ENCODE data around the gene TPRG1L. TPM values are rescaled to one million over a fixed set of nuclear protein-coding genes. Genes with fewer than 3 reads are reported as not detected.

Gene TPRG1L
- total RNA-seq, 1 experiment from 2014 or later: 32.0 TPM

- H4K20me1 ChIP-seq (ENCODE audit: low read length): no peaks in the 10 kb centered on the region
- no peaks in the 10 kb centered on the region for H3K9me2 ChIP-seq (replicated peaks; ENCODE audit: low read length)
- no peaks in the 10 kb centered on the region for H3F3A ChIP-seq (ENCODE audit: low read length, unreplicated experiment)
- no TSS peak for BruUV-seq (replicated peaks)
- POLR2A ChIA-PET (ENCODE audit: unreplicated experiment): no interaction called here
- intact Hi-C loops (cut with micrococcal nuclease): no loop called here
- no peak overlapping the region for H3K9ac ChIP-seq (ENCODE audit: low read length)
- H3K27ac ChIP-seq (ENCODE audit: low read length): no peak overlapping the region
- H3K36me3 ChIP-seq (ENCODE audit: low read depth, low read length): no peaks in the 10 kb centered on the region
- CTCF ChIA-PET: interaction anchor here (0.8 kb wide), 1 partner anchor 14 kb away, joined by 5 read pairs; no protein-coding TSS in a partner anchor
- no peak overlapping the region for H3K4me3 ChIP-seq (ENCODE audit: low read length)
- H3K4me1 ChIP-seq (ENCODE audit: insufficient read depth, low read length): no peaks in the 10 kb centered on the region
- H3K79me2 ChIP-seq (ENCODE audit: low read length): no peaks in the 10 kb centered on the region
- H3K4me2 ChIP-seq (ENCODE audit: low read length): no peak overlapping the region
- ATAC-seq: no peak
- H3K27me3 ChIP-seq (ENCODE audit: low read length): no peaks in the 10 kb centered on the region
- 0 out of 2 replicates have a peak, but pooled peaks cover 6% of the 10 kb centered on the region for H3K9me3 ChIP-seq (ENCODE audit: low read length)
- no peak for DNase-seq
- TF ChIP-seq EZH2phosphoT487 (IDR thresholded peaks at IDR 0.05; ENCODE audit: borderline replicate concordance, low read length): no peak
- no peak for TF ChIP-seq EZH2 (IDR thresholded peaks at IDR 0.05; ENCODE audit: low read length, unreplicated experiment)
- no peak for TF ChIP-seq CTCF (conservative IDR thresholded peaks at IDR 0.05; ENCODE audit: low read depth, low read length)
- no peak overlapping the region for H2AFZ ChIP-seq (ENCODE audit: low read length)
Observed at GRCh38 chr1:3604997-3605823, 19.6 kb upstream of the TPRG1L start.

GRCh38 chr1:3606779-3607702 is 17.8 kb upstream of the TPRG1L start:
- Histone ChIP-seq H3K27me3 (ENCODE audit: low read length) (no peaks in the 10 kb centered on the region), H3F3A (ENCODE audit: low read length, unreplicated experiment) (no peaks in the 10 kb centered on the region), H3K4me1 (ENCODE audit: insufficient read depth, low read length) (peaks cover 7% of the 10 kb centered on the region; the same call in 1 of the 2 replicates), H3K36me3 (ENCODE audit: low read depth, low read length) (no peaks in the 10 kb centered on the region), H3K4me3 (ENCODE audit: low read length) (no peak overlapping the region), H3K27ac (ENCODE audit: low read length) (no peak overlapping the region), H3K9me3 (ENCODE audit: low read length) (0 out of 2 replicates have a peak, but pooled peaks cover 6% of the 10 kb centered on the region), H3K79me2 (ENCODE audit: low read length) (no peaks in the 10 kb centered on the region), H2AFZ (ENCODE audit: low read length) (no peak overlapping the region), H3K9me2 (replicated peaks; ENCODE audit: low read length) (no peaks in the 10 kb centered on the region), H3K4me2 (ENCODE audit: low read length) (no peak overlapping the region), H3K9ac (ENCODE audit: low read length) (no peak overlapping the region), H4K20me1 (ENCODE audit: low read length) (no peaks in the 10 kb centered on the region)
- BruUV-seq (replicated peaks): no TSS peak
- POLR2A ChIA-PET (ENCODE audit: unreplicated experiment): no interaction called here
- TF ChIP-seq EZH2 (IDR thresholded peaks at IDR 0.05; ENCODE audit: low read length, unreplicated experiment) (no peak), CTCF (conservative IDR thresholded peaks at IDR 0.05; ENCODE audit: low read depth, low read length) (no peak), EZH2phosphoT487 (IDR thresholded peaks at IDR 0.05; ENCODE audit: borderline replicate concordance, low read length) (no peak)
- ATAC-seq (no peak), DNase-seq (no peak)
- CTCF ChIA-PET: interaction anchor here (0.6 kb wide), 1 partner anchor 16 kb away, joined by 3 read pairs; no protein-coding TSS in a partner anchor
- intact Hi-C loops (cut with micrococcal nuclease): no loop called here
